ENCODE results near the gene SVIP.

GRCh38 chr11:22786475-22786874 is 43.1 kb downstream of the SVIP start:
- TF ChIP-seq, protein P1, sequence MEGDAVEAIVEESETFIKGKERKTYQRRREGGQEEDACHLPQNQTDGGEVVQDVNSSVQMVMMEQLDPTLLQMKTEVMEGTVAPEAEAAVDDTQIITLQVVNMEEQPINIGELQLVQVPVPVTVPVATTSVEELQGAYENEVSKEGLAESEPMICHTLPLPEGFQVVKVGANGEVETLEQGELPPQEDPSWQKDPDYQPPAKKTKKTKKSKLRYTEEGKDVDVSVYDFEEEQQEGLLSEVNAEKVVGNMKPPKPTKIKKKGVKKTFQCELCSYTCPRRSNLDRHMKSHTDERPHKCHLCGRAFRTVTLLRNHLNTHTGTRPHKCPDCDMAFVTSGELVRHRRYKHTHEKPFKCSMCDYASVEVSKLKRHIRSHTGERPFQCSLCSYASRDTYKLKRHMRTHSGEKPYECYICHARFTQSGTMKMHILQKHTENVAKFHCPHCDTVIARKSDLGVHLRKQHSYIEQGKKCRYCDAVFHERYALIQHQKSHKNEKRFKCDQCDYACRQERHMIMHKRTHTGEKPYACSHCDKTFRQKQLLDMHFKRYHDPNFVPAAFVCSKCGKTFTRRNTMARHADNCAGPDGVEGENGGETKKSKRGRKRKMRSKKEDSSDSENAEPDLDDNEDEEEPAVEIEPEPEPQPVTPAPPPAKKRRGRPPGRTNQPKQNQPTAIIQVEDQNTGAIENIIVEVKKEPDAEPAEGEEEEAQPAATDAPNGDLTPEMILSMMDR (IDR thresholded peaks at IDR 0.05; ENCODE audit: insufficient read depth, low read length, poor library complexity, severe bottlenecking): no peak
- no peak for TF ChIP-seq EZH2phosphoT487 (conservative IDR thresholded peaks at IDR 0.05; ENCODE audit: low read length)

Data from SU-DHL-6 (cell line).